Lower leg skin (tissue), 3 donors: ENCODE data around the gene CACNA1B.

Experiments
- POLR2A ChIP-seq, 2 donors: fragments of 450-650 bp; IDR thresholded peaks; one replicate each; pipeline ENCODE4 v1.6.1; 2016 to 2017; ENCODE audit warnings: antibody characterized with exemption in 2 of 2, mild to moderate bottlenecking in 1 of 2, moderate library complexity in 1 of 2
- TF ChIP-seq, protein P1 (sequence below), 3 donors: fragments of 450-650 bp; IDR thresholded peaks; one replicate each; pipeline ENCODE4 v1.5.1; 2016; ENCODE audit warnings: antibody characterized with exemption in 3 of 3, mild to moderate bottlenecking in 3 of 3, moderate library complexity in 2 of 3

DNA sequence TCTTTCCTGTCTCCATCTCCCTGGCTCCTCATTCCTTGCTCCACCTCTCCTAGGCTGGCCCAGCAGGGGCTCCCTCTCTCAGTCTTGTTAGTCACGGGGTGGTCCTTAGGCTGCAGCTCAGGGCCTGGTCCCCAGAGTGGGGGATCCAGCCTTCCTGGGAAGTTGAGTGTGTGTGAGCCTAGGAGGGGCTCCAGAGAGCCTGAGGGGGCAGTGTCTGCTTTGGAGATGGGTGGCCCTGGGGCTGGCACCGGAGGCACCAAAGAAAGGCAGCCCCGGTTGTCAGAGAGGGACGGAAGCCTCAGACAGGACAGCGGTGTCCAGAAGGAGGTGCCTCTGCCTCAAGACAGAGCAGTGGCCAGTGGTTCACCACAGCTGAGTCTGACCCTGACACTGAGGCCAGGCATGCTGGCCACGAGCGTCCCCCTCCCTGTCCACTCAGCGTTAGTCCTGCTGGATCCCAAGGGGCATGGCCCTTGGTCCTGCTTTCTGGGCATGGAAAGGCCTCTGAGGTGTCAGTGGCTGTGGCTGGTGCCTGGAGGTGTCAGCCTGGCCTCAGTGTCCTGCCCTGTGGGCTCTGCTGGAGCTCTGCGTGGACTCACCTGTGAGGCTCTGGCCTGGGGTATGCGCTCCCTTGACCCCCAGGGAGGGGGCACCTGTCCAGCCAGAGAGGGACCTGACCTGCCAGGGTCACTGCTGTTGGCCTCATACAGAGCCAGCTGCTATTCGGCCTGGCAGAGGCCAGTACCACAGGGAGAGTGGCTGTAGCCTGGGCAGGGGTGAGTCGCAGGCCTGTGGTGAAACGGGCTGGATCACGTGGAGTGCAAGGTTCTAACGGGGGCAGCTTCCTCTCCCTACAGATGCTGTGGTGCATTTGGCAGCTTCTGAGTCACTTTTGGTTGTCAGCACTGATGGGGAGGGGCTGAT lies 130.6 kb downstream of the CACNA1B start:
- TF ChIP-seq, protein P1, sequence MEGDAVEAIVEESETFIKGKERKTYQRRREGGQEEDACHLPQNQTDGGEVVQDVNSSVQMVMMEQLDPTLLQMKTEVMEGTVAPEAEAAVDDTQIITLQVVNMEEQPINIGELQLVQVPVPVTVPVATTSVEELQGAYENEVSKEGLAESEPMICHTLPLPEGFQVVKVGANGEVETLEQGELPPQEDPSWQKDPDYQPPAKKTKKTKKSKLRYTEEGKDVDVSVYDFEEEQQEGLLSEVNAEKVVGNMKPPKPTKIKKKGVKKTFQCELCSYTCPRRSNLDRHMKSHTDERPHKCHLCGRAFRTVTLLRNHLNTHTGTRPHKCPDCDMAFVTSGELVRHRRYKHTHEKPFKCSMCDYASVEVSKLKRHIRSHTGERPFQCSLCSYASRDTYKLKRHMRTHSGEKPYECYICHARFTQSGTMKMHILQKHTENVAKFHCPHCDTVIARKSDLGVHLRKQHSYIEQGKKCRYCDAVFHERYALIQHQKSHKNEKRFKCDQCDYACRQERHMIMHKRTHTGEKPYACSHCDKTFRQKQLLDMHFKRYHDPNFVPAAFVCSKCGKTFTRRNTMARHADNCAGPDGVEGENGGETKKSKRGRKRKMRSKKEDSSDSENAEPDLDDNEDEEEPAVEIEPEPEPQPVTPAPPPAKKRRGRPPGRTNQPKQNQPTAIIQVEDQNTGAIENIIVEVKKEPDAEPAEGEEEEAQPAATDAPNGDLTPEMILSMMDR (IDR thresholded peaks at IDR 0.05) = no peak
- TF ChIP-seq POLR2A (IDR thresholded peaks at IDR 0.05) = no peak
